Activated CD4-positive, alpha-beta T cell treated with anti-CD3 and anti-CD28 coated beads, Interleukin-2, Interleukin-6, amounts not matched to agents 100 ng/mL and 50 ng/mL, durations not matched to agents 16 hours and 8 hours (primary cell): Measurements from ENCODE around the gene MAML3.

ENCODE experiments used
- DNase-seq: peaks from one replicate; pipeline ENCODE4 v3.0.0-alpha.2; 2020

MAML3 gene

GRCh38 chr4:139916041-139916440 is 237.9 kb downstream of the MAML3 start:
- DNase-seq = no peak

GRCh38 chr4:139915037-139915436 is 238.9 kb downstream of the MAML3 start:
- DNase-seq = no peak

- DNase-seq = no peak
Measured at GRCh38 chr4:139913995-139914598, 239.9 kb downstream of the MAML3 start.

DNA sequence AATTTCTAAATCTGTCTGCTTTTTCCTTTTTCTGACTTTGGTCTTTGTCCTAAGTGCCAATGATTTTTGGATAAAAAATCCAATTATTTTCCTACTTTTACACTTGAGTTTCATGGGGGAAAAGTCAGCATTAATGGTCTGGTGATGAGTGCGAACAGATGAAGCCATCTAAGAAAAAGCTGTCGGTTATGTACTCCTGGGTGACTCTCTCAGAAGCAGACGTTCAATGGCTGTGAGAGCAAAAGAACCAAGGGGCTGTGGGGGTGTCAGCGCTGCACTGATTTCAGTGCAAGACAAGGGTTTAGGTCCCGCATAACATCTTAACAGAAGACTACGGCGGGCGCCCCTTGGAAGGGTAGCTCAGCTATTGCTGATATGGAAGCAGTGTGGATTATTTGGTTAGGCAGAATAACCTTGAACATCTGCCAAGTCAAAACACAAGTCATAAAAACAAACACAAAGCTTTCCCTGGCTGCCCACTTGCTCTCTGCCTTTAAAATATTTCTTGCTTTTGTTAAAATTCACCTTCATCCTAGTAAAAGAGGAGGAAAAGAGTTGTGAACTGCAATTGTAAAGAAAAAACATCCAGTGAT is 240.5 kb downstream of the MAML3 start:
- DNase-seq = no peak

DNA sequence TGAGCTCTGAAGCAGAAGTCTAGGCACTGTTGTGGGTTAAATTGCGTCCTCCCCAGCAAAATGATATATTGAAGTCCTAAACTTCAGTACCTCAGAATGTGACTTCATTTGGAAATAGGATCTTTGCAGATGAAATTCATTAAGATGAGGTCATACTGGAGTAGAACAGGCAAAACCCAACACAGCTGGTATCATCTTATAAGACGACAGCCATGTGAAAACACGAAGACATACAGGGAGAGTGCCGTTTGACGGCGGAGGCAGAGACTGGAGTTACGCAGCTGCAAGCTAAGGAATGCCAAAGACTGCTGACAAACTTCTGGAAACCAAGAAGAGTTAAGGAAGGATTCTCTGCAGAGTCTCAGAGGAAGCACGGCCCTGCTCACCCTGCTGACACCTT is 241.5 kb downstream of the MAML3 start:
- DNase-seq = no peak

GRCh38 chr4:139910106-139910505 is 243.9 kb downstream of the MAML3 start:
- DNase-seq = no peak

GRCh38 chr4:139908636-139909437 is 245.1 kb downstream of the MAML3 start:
- no peak for DNase-seq

DNA sequence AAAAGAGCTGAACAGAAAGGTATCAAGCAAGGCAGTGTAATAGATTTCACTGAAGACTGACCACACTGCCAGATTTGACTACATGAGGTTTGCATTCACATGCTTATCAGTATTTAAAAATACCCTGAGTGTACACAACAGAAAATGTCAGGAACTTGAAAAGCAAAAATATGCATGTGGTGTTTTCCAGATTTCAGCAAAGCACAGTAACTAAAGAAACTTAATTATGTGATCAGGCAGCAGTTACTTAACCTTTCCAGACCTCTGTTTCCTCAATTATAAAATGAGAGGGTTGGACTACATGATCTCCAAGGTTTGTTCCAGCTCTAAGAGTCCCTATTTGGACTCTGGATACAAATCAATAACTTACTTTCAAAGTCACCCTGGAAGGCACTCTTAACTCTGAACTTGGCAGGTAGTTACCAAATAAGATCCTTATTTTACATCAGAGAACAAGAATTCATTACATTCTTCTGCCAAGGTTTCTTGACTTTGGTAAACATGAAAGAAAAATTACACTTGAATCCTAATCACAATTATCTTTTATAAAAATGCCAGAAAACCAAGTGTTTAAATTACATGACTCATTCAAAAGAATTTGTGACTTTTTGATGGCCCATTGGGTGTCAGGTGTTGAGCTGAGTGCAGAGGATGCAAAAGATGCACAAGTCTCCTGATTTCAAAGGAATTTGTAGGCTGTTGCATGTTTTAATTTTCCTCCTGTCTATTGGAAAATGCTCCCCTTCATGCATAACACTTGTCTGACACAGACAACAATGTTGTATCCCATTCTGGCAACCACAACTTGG is 246.8 kb downstream of the MAML3 start:
- DNase-seq = no peak

DNA sequence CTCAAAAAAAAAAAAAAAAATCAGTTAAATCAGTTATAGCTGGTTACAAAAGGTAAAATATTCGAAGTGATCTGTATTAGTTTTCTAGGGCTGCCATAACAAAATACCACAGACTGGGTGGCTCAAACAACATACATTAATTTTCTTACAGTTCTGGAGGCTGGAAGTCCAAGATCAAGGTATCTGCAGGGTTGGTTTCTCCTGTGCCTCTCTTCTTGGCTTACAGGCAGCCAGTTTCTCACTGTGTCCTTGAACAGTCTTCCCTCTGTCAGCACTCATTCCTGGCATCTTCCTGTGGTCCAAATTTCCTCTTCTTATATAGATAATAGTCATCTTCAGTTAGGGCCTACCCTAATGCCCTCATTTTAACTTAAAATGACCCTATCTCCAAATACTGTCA is 248.5 kb downstream of the MAML3 start:
- DNase-seq = no peak

DNA sequence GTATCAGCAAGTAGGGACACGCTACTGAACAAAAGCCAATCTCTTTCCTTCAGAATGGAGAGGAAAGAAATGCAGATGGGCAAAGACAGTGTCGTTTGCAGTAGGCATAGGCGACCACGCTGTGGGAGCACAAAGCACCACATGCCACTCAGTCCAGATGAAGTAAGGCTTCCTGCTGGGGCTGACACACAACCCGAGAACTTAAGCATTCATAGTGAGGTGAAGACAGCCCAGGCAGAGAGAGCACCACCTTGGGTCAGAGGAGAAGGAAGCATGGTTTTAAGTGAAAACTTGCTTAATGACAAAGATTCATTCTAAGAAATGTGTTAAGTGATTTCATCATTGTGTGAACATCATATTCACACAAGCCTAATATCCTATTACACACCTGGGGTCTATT is 249.6 kb downstream of the MAML3 start:
- peak; percentile 13 for DNase-seq

GRCh38 chr4:139903845-139904244 is 250.1 kb downstream of the MAML3 start:
- DNase-seq = no peak

- no peak for DNase-seq
Measured at GRCh38 chr4:139902321-139903320, 251.4 kb downstream of the MAML3 start.

GRCh38 chr4:139901531-139902320 is 252.3 kb downstream of the MAML3 start:
- no peak for DNase-seq

- DNase-seq = peak; percentile 33
Measured at GRCh38 chr4:139900964-139901376, 253.0 kb downstream of the MAML3 start.

- DNase-seq = no peak
Measured at GRCh38 chr4:139899346-139899745, 254.6 kb downstream of the MAML3 start.

- DNase-seq = no peak
Measured at GRCh38 chr4:139898293-139898692, 255.7 kb downstream of the MAML3 start.

- no peak for DNase-seq
Measured at GRCh38 chr4:139896091-139896604, 257.8 kb downstream of the MAML3 start.

DNA sequence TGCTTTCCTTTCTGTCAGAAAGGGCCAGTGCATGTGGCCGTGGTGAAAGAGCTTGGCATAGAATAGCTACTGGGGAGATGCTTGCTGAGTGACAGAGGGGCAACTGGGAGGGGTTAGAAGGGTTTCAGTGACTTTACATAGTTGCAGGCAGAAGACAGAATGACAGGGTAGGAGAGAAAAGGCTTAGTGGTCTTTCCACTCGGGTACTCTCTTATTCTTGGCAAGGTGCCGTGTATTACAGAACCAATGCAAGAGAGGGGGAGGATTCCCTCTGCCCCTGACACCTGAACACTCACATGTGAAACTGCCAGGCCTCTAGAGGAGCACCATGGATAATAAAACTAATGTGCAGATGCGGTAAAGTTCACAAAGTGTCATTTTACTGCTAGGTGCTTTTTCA is 260.2 kb downstream of the MAML3 start:
- no peak for DNase-seq

- DNase-seq = no peak
Measured at GRCh38 chr4:139892973-139893736, 260.8 kb downstream of the MAML3 start.

GRCh38 chr4:139890816-139891215 is 263.2 kb downstream of the MAML3 start:
- DNase-seq = no peak
